Stimulated activated CD8-positive, alpha-beta memory T cell treated with anti-CD3 and anti-CD28 coated beads, Interleukin-15, amount 100 ng/mL, for 48 hours (primary cell): Measurements from ENCODE around the gene CORIN.

Experiments
- DNase-seq, 2 donors: peaks; one replicate each; pipeline ENCODE4 v3.0.0-alpha.2; 2020; ENCODE audit warnings: low read depth in 2 of 2

The CORIN gene

DNA sequence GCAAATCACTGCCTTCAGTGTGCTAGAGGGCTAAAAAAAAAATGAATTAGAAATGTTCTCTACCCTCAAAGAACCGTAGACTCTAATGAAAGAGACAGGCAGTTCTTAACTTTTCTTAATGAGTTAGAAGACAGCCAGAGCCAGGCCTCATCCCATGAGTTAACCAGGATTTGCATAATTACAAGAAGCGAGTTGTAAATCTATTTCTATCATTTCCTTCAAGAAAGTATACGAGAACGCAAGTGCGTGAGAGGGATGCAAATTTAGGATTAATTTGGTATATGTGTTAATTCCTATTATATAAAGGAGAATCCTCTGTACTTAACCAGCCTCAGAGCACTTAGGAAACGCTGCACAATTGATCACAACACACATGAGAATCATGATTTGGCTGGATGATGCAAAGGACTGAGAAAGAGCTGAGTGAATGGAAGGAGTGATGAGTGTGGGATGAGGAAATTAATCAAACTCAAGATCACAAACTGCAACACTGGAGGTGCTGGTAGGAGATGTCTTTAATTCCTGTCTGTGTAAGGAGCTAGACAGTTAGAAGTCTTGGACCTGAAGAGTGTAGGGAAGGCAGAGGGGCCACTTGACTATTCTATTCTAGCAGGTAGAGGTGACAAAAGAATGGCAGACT, 195.6 kb downstream of the CORIN start:
- no peak for DNase-seq

DNA sequence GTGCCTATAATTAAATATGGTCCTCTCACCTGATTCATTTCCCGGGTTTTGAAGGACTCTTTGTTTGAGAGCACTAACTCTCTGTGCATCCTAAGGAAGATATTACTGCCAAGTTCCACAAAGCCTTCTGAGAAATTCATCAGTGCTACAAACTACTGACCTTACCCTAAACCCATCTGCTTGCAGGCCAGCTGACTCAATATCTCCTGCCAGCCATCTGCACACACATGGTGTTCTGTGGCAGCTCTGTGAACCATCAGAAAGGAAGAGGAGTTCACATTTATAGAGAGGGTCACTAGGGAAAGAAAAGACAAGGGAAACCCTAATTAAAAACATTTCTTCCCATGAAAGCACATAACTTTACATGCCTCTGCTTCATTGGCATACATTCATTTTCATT, 196.1 kb downstream of the CORIN start:
- DNase-seq: no peak

DNA sequence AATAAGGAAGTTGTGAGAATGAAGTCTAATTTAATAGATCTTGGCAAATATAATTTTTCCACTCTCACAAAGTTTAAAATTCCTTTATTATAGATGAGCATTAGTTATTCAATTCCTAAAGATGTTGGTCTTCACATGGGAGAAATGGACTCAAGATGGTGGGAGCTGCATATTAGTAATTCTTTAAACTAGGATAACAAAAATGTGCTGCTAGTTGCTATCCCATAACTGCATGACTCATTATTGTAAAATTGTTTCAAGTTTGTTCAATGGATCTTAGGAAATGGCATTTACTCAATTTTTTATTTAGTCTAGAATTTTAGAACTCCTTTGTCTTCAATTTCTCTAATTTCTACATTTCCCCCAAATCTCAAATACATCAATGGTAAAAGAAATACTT, 197.0 kb downstream of the CORIN start:
- DNase-seq: no peak

DNA sequence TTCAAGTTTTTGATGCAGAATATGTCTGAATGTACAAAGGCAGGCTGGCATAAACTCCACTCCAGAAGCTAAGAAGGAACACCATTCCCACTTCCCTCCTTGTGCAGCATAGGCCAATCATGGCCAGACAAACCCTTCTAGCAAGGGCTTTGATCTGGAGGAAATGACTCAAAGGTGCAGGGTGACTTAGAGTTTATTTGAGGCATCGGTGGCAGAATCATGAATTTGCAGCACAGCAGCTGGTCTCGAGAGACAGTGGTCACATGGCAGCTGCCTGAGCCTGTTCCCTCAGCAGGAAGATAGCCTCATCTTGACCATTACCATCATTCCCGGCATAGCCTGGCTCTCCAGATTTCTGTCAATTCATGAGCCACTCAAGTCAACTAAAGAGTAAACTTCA, 198.3 kb downstream of the CORIN start:
- no peak for DNase-seq

DNA sequence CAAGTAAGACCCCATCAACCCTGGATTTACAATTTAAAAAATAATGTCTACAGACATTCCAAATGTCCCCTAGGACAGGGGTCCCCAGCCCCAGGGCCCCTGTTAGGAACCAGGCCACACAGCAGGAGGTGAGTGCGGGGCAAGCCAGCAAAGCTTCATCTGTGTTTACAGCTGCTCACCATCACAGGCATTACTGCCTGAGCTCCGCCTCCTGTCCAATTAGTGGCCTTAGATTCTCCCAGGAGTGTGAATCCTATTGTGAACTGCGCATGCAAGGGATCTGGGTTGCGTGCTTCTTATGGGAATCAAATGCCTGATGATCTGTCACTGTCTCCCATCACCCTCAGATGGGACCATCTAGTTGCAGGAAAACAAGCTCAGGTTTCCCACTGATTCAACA, 206.7 kb downstream of the CORIN start:
- no peak for DNase-seq

DNA sequence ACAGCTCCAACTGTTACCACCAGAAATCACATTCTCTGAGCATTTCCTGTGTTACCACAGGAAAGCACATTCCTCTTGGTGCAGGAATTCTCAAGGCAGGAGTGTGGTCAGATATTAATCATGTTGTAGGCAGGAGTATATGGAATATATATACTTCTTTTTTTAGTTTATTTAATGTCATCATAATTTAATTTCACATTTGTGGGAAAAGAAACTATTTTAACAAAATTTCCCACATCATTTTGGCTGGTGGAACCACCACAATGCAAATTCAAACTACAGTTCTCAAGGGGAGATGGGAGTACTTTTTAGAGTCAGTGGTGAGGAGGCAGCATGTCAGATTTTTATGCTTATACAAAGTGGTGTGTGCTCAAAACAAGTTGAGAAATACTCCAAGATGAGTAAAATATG, 213.8 kb downstream of the CORIN start:
- DNase-seq: no peak

DNA sequence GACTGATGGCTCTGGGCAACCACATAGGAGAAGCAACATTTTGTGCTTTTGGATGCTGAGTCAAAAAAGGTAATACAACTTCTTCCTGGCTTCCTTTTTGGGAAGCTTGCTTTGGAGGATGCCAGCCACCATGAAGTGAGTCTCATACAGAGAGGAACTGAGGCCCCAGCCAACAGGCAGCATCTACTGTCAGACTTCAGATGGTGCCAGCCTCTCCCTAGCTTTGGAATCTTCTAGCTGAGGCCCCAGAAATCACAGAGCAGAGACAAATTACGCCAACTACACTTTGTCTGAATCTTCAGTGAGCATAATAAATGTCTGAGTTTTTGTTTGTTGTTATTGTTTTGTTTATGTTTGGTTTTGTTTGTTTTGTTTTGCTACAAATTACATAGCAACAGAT, 216.7 kb downstream of the CORIN start:
- no peak for DNase-seq

DNA sequence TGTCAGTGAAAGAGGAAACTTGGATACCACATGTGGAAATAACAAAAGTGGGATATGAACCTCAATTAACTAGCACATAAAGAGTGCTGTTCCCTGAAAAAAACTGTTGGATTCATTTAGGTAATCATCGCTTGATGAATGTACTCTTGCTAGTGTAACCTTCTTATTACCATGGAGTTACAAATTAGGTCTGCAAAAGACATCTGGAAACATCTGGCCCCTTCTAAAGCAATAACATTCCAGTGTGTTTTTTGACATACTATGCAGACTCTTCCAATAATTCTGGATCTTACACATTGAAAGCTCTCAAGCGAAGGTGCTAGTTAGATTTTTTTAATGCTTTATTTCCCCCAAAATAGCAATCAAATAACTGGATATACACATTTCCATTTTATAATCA, 218.2 kb downstream of the CORIN start:
- no peak for DNase-seq

DNA sequence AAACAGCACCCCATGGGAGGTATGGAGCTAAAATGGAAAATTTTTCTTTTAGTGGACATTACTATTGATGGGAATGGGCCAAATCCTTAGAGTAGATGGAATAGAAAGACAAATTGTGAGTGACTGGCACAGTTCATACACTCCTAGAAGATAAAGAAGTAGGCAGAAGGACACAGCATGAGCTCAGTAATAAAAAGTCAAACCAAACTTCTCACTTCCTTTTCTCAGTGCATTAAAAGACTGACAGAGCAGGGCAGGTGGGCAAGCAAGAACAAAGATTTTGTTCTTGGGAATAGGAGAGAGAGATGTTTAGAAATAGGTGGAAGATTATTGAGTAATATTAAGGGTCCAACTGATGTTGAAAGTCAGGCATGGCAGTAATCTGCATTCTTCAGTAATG, 220.3 kb downstream of the CORIN start:
- no peak for DNase-seq

DNA sequence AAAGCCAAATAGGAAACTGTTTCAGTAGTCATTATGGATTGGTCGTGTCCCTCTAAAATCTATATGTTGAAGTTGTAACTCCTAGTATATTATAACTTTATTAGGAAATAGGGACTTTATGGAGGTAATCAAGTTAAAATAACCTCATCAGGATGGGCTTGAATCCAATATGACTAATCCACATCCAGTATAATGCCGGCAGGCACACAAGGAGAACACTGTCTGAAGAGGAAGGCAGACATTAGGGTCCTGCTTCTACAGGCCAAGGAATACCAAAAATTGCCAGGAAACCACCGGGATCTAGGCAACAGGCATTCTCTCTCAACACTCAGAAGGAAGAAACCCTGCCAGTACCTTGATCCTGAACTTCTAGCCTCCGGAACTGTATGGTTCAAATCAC, 222.5 kb downstream of the CORIN start:
- no peak for DNase-seq

DNA sequence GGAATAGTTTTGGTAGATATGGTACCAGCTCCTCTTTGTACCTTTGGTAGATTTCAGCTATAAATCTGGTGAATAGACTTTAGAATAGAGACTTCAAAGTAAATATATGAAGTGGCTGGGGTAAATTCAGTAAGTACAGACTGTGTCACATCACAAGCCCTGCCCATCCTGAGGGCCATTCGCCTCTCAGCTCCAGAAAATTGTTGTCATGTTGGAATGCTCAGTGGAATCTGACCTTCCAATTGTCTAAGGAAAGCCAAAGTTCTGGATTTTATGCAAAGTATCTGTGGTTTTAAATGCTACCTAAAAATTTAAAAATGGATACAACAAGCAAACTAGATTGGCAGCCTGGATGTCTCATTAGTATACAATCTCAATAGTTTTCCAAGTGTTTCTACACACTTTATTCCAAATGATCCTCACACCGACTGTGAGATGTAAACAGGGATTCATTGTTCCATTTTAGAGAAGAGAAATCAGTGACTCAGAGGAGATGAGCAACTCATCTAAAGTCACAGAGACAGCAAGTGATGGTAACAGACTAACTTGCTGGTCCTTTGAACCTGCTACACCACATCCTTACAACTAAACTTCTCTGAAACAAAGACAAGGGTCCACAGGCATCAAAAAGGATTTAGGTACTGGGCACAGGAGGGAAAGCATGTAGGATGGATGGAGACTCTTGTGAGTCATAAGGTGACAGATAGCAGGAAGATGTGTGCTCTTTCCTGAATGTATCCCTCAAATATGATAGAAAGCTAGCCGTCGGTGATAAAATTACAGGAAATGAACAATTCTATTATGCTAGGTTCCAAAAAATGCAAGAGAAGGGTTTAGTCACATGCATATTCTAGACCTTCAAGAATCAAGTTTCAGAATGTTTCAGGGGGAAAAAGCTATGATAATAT, 225.5 kb downstream of the CORIN start:
- no peak for DNase-seq

DNA sequence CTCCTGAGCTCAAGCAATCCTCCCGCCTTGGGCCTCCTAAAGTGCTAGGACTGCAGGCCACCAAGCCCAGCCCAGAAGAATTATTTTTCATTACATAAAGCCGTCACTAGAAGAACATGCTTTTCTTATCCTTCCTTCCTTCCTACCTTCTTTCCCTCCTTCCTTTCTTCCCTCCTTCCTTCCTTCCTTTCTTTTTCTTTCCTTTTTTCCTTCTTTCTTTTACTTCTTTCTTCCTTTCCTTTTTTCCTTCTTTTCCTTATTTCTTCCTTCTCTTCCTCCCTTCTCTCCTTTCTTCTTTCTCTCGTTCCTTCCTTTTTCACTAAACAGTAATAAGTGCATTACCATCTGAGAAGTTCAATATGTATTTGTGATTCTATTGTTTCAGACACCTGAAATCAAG, 231.4 kb downstream of the CORIN start:
- DNase-seq: no peak

DNA sequence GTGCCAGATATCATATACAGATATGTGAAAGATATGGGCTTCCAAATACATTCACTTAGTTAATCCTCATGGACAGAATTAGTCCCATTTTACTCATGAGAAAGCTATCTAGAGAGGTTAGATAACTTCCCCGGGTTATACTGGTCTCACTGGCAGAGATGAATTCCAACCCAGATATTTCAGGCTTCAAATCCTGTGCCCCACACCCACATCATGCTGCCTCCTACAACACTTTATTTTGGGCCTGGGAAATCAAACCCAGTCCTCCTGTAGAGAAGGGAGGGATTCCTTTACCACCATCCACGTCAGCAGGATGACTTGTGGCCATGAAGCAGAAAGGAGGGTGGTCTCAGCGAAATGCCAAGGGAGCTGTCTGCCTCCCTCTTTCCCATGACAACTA, 239.0 kb downstream of the CORIN start:
- DNase-seq: no peak

DNA sequence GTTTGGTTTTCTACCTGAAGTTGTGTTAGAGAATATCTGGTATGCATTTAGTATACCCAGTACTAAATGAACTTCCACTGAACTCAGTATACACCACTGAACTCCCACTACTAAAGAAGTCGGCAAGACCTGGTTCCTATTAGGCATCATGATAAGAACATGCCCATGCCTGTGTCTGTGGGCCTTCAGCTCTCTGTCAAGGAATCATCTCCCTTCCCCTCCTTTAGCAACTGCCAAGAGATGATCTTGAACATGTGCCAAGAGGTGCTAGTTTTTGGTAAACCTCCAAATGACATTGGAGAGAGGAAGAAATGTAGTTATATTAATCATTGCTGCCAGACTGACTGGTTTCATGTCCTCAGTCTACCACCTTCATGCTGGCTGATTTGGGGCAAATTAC, 239.5 kb downstream of the CORIN start:
- DNase-seq: no peak

DNA sequence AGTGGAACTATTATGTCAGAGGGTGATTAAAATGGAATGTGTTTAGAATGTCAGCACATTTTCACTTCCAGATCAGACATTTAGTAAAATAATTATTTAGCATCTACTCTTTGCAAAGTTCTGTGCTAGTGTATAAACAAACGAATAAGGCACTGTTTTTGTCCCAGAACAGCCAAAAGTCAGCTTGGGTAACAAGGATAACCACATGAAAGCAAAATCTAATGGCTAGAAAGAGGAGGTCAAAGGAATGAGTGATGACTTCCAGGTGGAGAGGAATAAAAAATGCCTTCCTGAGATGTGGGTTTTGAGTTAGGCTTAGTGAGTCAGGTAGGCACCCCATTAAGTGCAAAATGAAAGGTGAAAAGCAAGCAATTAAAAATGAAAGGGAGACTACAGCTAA, 240.2 kb downstream of the CORIN start:
- DNase-seq: no peak

DNA sequence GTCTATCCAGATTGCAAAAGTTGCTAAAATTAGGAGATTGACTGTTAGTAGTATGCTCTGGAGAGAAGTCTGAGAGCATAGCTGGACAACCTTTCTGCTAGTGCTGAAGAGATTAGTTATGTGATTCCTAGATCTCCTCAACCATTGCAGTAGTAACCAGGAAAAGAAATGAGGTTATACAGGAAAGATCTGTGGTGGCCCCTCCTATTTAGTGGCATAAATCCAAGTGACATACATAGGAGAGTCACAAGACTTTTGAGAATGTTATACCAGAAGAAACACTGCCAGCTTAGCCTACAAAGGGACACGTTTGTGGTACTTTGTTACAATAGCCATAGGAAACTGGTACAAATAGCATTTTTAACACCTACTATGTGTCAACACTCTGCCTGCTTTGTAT, 247.5 kb downstream of the CORIN start:
- no peak for DNase-seq

DNA sequence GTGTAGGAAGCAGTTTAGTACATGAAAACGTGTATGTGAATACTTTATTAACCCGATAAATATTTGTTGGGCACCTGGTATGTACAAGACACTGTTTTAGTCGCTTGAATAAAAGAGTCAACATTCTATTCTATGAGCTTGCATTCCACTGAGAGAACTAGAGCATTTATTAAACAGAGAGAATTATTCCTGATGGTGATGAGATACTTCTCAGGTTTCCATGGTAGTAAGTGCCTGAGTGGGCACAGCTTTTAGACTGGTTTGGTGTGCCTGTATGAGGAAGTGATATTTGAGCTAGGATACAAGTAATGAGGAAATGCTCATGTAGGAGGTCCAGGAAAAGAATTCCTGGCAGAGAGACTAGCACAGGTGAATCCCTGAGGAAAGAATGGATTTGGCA, 258.6 kb downstream of the CORIN start:
- DNase-seq: no peak

DNA sequence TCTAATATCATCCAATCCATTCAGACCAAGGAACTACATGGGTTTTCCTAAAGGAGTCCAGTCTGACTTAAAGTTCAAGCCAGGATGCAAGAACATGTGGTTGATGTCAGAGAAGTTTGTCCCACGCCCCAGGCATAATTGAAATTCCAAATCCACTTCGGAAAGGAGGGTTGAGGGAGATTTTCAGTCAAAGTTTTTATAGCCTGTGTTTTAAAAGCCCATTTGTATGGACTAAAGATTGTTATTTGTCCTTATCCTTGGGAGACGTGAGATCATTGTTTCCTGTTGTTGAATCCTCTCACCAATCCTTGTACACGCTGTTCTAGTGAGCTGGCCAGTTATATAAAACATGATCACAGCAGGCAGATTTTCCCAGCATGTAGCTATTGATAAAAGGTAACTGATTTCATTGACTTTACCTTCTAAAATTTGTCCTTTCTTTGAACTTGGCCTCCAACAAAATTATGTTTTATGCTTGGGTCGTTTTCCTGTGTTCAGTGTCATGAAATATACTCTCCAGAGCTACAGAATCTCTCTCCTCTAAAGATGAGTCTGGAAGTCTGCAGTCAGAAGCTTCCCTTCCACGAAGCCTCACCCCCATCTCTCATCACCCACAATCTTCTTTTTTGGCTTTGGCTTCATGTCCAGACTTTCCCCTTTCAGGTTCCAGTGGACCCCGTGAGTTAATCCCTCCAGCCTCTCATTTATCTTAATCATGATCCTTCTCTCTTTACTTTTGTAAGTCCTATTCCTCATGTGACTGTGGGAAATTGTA, 259.9 kb downstream of the CORIN start:
- no peak for DNase-seq

DNA sequence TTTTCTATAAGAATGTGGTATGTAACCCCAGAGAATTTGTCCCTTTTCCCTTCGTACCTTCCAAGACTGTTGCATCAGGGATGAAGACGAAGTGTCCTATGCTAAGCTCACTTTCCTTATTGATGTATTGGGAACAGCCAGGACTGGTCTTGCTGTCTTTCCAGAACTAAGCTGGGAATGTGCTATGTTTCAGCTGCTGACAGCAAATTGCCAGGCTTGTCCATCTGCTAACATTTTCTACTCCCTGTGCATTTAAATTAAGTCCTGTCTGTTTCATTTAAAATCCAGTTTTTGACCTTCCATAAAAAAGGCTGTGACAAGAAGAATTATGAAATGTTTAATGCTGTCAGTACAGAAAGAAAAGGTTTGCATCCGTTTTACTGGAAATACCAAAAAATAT, 264.9 kb downstream of the CORIN start:
- DNase-seq: no peak

DNA sequence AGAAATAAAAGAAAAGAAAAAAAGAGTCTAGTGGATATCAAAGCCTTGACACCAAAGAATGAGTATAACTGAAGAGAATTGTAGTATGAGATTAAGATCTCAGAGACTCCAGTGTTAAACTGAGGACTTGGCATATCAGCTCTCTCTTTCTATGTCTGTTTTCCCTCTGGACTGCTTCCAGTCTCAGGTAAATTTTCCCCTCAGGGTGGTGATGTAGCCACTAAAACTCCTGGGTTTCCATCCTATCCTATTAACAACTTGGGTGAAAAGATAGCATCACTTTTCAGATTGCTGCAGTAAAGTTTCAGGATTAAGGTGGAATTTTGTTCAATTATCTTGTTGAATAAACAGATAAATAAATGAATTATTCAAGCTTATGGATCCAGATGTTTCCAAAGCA, 267.1 kb downstream of the CORIN start:
- DNase-seq: no peak

DNA sequence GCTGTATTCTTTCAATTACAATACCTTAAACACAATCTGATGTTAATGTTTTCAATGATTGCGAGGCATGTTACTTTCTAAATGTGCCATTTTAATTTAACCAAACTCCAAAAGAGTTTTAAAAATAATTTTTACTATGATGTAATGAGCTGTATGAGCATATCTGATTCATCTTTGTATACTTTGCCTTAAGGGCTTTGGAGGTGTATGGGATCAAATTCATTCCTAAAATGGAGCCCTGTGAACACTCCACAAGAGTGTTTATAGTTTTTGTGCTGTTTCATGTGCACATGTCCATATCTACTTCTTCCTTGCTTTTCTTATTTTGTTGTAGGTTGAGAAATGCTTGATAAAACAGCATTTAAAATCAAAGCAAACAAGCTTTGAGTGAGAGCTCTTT, 270.4 kb downstream of the CORIN start:
- no peak for DNase-seq

DNA sequence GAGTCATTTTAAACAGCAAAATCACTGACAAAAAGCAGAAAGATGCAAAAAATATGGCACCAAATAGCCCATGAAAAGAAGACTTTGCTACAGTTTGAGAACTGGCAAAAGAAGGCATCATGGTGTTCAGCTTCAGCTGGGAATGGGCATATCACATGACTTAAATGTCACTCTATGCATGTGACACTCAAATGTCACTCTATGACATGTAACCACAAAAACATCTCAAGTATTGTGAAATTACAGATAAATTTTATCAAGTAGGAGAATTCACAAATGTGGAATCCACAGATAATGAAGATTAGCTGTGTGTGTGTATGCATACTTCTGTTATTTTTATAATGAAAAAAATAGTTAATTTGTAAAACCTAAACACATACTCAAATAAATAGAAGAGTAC, 270.9 kb downstream of the CORIN start:
- no peak for DNase-seq

DNA sequence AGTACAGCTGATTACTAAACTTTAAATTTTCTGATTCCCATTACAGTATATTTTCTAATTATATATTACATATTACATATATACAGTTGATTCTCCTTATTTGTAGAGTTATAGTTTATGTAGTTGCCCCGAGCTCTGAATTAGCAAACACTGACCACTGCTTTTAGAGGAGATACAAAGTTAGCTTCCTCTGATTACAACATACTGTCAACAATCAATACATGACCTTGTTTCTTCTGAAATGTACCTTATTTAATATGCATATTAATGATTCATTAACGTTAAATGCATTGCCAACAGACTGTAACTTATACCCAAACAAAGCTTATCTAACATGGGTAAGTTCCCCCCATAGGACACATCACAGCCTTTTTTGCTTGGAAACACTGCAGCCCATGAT, 271.3 kb downstream of the CORIN start:
- no peak for DNase-seq
